Measurements from ENCODE around the gene GUCA2B.

The GUCA2B gene

GRCh38 chr1:42152907-42153600 is at the start of gene GUCA2B:
Gene GUCA2B, plus strand, starts transcription at chr1:42153410. Its CDS starts 41 bp downstream, at chr1:42153451.
- no peak for DNase-seq (ENCODE audit: extremely low read depth in 1 of 2, low read depth in 1 of 2)

- no peak for DNase-seq (ENCODE audit: extremely low read depth in 1 of 2, low read depth in 1 of 2)
Observed at GRCh38 chr1:42105025-42105424, 48.2 kb upstream of the GUCA2B start.

- no peak for DNase-seq (ENCODE audit: extremely low read depth in 1 of 2, low read depth in 1 of 2)
Observed at GRCh38 chr1:42108309-42108708, 44.9 kb upstream of the GUCA2B start.

GRCh38 chr1:42109600-42109999 is 43.6 kb upstream of the GUCA2B start:
- DNase-seq (ENCODE audit: extremely low read depth in 1 of 2, low read depth in 1 of 2): no peak

GRCh38 chr1:42114229-42114628 is 39.0 kb upstream of the GUCA2B start:
- no peak for DNase-seq (ENCODE audit: extremely low read depth in 1 of 2, low read depth in 1 of 2)

- no peak for DNase-seq (ENCODE audit: extremely low read depth in 1 of 2, low read depth in 1 of 2)
Observed at GRCh38 chr1:42117214-42117613, 36.0 kb upstream of the GUCA2B start.

- no peak for DNase-seq (ENCODE audit: extremely low read depth in 1 of 2, low read depth in 1 of 2)
Observed at GRCh38 chr1:42118125-42118524, 35.1 kb upstream of the GUCA2B start.

- DNase-seq (ENCODE audit: extremely low read depth in 1 of 2, low read depth in 1 of 2): no peak
Observed at GRCh38 chr1:42122408-42122807, 30.8 kb upstream of the GUCA2B start.

- no peak for DNase-seq (ENCODE audit: extremely low read depth in 1 of 2, low read depth in 1 of 2)
Observed at GRCh38 chr1:42125552-42125951, 27.7 kb upstream of the GUCA2B start.

- no peak for DNase-seq (ENCODE audit: extremely low read depth in 1 of 2, low read depth in 1 of 2)
Observed at GRCh38 chr1:42127767-42128166, 25.4 kb upstream of the GUCA2B start.

GRCh38 chr1:42128499-42128898 is 24.7 kb upstream of the GUCA2B start:
- no peak for DNase-seq (ENCODE audit: extremely low read depth in 1 of 2, low read depth in 1 of 2)

GRCh38 chr1:42128964-42129363 is 24.2 kb upstream of the GUCA2B start:
- DNase-seq (ENCODE audit: extremely low read depth in 1 of 2, low read depth in 1 of 2): no peak

GRCh38 chr1:42130061-42130660 is 23.0 kb upstream of the GUCA2B start:
- no peak for DNase-seq (ENCODE audit: extremely low read depth in 1 of 2, low read depth in 1 of 2)

GRCh38 chr1:42133390-42133789 is 19.8 kb upstream of the GUCA2B start:
- no peak for DNase-seq (ENCODE audit: extremely low read depth in 1 of 2, low read depth in 1 of 2)

GRCh38 chr1:42133809-42134526 is 19.2 kb upstream of the GUCA2B start:
- DNase-seq (ENCODE audit: extremely low read depth in 1 of 2, low read depth in 1 of 2): no peak

GRCh38 chr1:42135426-42135825 is 17.8 kb upstream of the GUCA2B start:
- no peak for DNase-seq (ENCODE audit: extremely low read depth in 1 of 2, low read depth in 1 of 2)

- no peak for DNase-seq (ENCODE audit: extremely low read depth in 1 of 2, low read depth in 1 of 2)
Observed at GRCh38 chr1:42136466-42136865, 16.7 kb upstream of the GUCA2B start.

GRCh38 chr1:42137766-42138165 is 15.4 kb upstream of the GUCA2B start:
- DNase-seq (ENCODE audit: extremely low read depth in 1 of 2, low read depth in 1 of 2): no peak

- no peak for DNase-seq (ENCODE audit: extremely low read depth in 1 of 2, low read depth in 1 of 2)
Observed at GRCh38 chr1:42138586-42138985, 14.6 kb upstream of the GUCA2B start.

- DNase-seq (ENCODE audit: extremely low read depth in 1 of 2, low read depth in 1 of 2): no peak
Observed at GRCh38 chr1:42139444-42139843, 13.8 kb upstream of the GUCA2B start.

GRCh38 chr1:42140191-42140590 is 13.0 kb upstream of the GUCA2B start:
- no peak for DNase-seq (ENCODE audit: extremely low read depth in 1 of 2, low read depth in 1 of 2)

GRCh38 chr1:42141978-42142377 is 11.2 kb upstream of the GUCA2B start:
- no peak for DNase-seq (ENCODE audit: extremely low read depth in 1 of 2, low read depth in 1 of 2)

Measured in stimulated activated CD8-positive, alpha-beta memory T cell treated with anti-CD3 and anti-CD28 coated beads, Interleukin-7, amount 100 ng/mL, for 48 hours (primary cell).